ENCODE results near the gene LDHB. TPM values are rescaled to one million over a fixed set of nuclear protein-coding genes. Genes with fewer than 3 reads are reported as not detected.

LDHB gene
- total and polyA plus RNA-seq, 10 donors = 166 to 346 (median 263) TPM

- H3K4me1 ChIP-seq = peaks cover 0 to 9% (median 0%) of the 10 kb centered on the region in 6 donors
- no peaks in the 10 kb centered on the region for H3K9me3 ChIP-seq
- H3K4me3 ChIP-seq = no peak overlapping the region
- peaks cover 0 to 14% (median 0%) of the 10 kb centered on the region in 7 donors for H3K27me3 ChIP-seq (replicated peaks in 1 of 7)
- intact Hi-C loops (cut with DNase I; ENCODE audit: low total_unique reads) = no loop called here
- DNase-seq = no peak
- H3K36me3 ChIP-seq = no peaks in the 10 kb centered on the region
- peak overlapping the region in 2 of 8 donors; percentile 23 to 57 for H3K27ac ChIP-seq
- 84 to 90% (median 88%) methylated on average over 7 of the region's 7 CpGs for WGBS, 5 donors
- TF ChIP-seq POLR2AphosphoS5 (IDR thresholded peaks at IDR 0.05) = no peak
- TF ChIP-seq CTCF (IDR thresholded peaks at IDR 0.05 in 8 of 11, conservative IDR thresholded peaks at IDR 0.05 in 3 of 11) = no peak
- TF ChIP-seq POLR2A (IDR thresholded peaks at IDR 0.05) = no peak
Observed at GRCh38 chr12:21677622-21678277, 20.1 kb upstream of the LDHB start.

- 85 to 91% (median 88%) methylated on average over 13 of the region's 13 CpGs for WGBS, 5 donors
Observed at GRCh38 chr12:21677204-21677603, 19.6 kb upstream of the LDHB start.

DNA sequence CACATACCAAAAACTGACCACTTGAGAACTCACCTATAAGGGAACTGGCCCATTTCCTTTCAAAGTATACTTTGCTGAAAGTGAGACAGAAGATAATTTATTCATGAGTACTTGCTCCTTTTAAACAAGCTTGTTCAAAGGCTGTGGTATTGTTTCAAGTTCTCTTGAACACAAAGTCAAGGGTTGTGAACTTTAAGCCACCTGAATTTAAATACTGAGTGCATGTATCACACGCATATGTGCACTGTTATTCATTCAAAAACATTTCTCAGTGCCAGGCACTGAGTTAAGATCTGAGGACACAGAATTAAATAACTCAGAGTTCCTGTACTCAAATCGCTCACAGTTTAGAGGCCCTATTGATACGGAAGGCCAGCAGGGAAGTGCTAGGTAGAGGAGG, 19.1 kb upstream of the LDHB start:
- 75 to 86% (median 83%) methylated on average over 3 of the region's 3 CpGs for WGBS, 5 donors
- intact Hi-C loops (cut with DNase I; ENCODE audit: low total_unique reads) = no loop called here

More at GRCh38 chr12:21677204-21677603, 19.6 kb upstream of the LDHB start:
- TF ChIP-seq POLR2A (IDR thresholded peaks at IDR 0.05) (no peak), POLR2AphosphoS5 (IDR thresholded peaks at IDR 0.05) (no peak), CTCF (IDR thresholded peaks at IDR 0.05 in 8 of 11, conservative IDR thresholded peaks at IDR 0.05 in 3 of 11) (no peak)
- intact Hi-C loops (cut with DNase I; ENCODE audit: low total_unique reads) = no loop called here
- Histone ChIP-seq H3K9me3 (no peaks in the 10 kb centered on the region), H3K27me3 (replicated peaks in 1 of 7) (peaks cover 0 to 14% (median 0%) of the 10 kb centered on the region in 7 donors), H3K27ac (peak overlapping the region in 2 of 8 donors; percentile 23 to 57), H3K4me1 (peaks cover 0 to 9% (median 0%) of the 10 kb centered on the region in 6 donors), H3K36me3 (no peaks in the 10 kb centered on the region), H3K4me3 (no peak overlapping the region)
- no peak for DNase-seq

More for the DNA sequence above, 19.1 kb upstream of the LDHB start:
- Histone ChIP-seq H3K9me3 (no peaks in the 10 kb centered on the region), H3K36me3 (no peaks in the 10 kb centered on the region), H3K27me3 (replicated peaks in 1 of 7) (peaks cover 0 to 14% (median 0%) of the 10 kb centered on the region in 7 donors), H3K27ac (peak overlapping the region in 2 of 8 donors; percentile 23 to 57), H3K4me3 (no peak overlapping the region), H3K4me1 (peaks cover 0 to 9% (median 0%) of the 10 kb centered on the region in 6 donors)
- no peak for DNase-seq
- TF ChIP-seq CTCF (IDR thresholded peaks at IDR 0.05 in 8 of 11, conservative IDR thresholded peaks at IDR 0.05 in 3 of 11) = no peak
- no peak for TF ChIP-seq POLR2A (IDR thresholded peaks at IDR 0.05)
- TF ChIP-seq POLR2AphosphoS5 (IDR thresholded peaks at IDR 0.05) = no peak
